Heart left ventricle (tissue), 13 donors: ENCODE data around the gene ZNF546.
"Not testable (repeated sequence)": the region's sequence is repeated elsewhere in the genome, so short reads cannot be mapped to it uniquely, and the experiment has no call there.

Experiments used
- POLR2A ChIP-seq, 2 donors: fragments of 450-650 bp; IDR thresholded peaks; one replicate each; pipeline ENCODE4 v1.6.1; 2017; ENCODE audit warnings: antibody characterized with exemption in 2 of 2, mild to moderate bottlenecking in 2 of 2, moderate library complexity in 2 of 2
- TF ChIP-seq, protein P1 (sequence below), 12 donors: fragments of 200-600 bp; sonication (generic) in 4 of 12; IDR thresholded peaks; one replicate each; pipeline versions ENCODE4 v1.5.0 to v1.8.0; 2018 to 2022; ENCODE audit warnings: antibody characterized with exemption in 12 of 12, mild to moderate bottlenecking in 5 of 12
- donor health status: ischemic (EF 13 %, LVEDD 7.1; RV severe dilation, severe dysfunction).
- donor health status: DM: no; HTN: yes; CAD: no.
- donor health status: DM: no; HTN: no; CAD: no.
- donor health status: ischemic (EF 25% LVEDD 6.9; RV normal size, moderate dysfunction).
- donor health status: ischemic (EF 25% LVEDD 5.7; RV mildly dilated, moderate dysfunction).
- donor health status: ischemic (EF 35%, LVEDD 5.7; RV mildly dilated, moderate dysfunction).
- donor health status: nonischemic (EF 11% LVEDD 7.7; RV severe dilation, severe dysfunction).
- donor health status: DM: yes; HTN: yes; CAD: no.
- donor health status: PGD.
- donor health status: ischemic (EF 29% LVEDD 5.4; RV normal size, mild dysfunction).
- donor health status: nonischemic (EF 23%, LVEDD 6.1; RV moderate dilation, normal function).

DNA sequence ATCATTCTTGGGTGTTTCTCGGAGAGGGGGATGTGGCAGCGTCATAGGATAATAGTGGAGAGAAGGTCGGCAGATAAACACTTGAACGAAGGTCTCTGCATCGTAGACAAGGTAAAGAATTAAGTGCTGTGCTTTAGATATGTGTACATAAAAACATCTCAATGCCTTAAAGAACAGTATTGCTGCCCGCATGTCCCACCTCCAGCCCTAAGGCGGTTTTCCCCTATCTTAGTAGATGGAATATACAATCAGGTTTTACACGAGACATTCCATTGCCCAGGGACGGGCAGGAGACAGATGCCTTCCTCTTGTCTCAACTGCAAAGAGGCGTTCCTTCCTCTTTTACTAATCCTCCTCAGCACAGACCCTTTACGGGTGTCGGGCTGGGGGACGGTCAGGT is 37.5 kb upstream of the ZNF546 start:
- TF ChIP-seq, protein P1, sequence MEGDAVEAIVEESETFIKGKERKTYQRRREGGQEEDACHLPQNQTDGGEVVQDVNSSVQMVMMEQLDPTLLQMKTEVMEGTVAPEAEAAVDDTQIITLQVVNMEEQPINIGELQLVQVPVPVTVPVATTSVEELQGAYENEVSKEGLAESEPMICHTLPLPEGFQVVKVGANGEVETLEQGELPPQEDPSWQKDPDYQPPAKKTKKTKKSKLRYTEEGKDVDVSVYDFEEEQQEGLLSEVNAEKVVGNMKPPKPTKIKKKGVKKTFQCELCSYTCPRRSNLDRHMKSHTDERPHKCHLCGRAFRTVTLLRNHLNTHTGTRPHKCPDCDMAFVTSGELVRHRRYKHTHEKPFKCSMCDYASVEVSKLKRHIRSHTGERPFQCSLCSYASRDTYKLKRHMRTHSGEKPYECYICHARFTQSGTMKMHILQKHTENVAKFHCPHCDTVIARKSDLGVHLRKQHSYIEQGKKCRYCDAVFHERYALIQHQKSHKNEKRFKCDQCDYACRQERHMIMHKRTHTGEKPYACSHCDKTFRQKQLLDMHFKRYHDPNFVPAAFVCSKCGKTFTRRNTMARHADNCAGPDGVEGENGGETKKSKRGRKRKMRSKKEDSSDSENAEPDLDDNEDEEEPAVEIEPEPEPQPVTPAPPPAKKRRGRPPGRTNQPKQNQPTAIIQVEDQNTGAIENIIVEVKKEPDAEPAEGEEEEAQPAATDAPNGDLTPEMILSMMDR (IDR thresholded peaks at IDR 0.05): not testable (repeated sequence)
- not testable (repeated sequence) for TF ChIP-seq POLR2A (IDR thresholded peaks at IDR 0.05)
